DOHH2 (cell line): ENCODE results near the gene ANKRD23.

Experiments used
- EZH2phosphoT487 ChIP-seq: fragments of 200-600 bp; sonication (generic); IDR thresholded peaks from 2 replicates; pipeline ENCODE4 v1.6.1; 2017; ENCODE audit warnings: borderline replicate concordance, mild to moderate bottlenecking, antibody characterized with exemption, low read length, moderate library complexity, mixed read lengths
- TF ChIP-seq, protein P1 (sequence below): fragments of 200-600 bp; sonication (generic); IDR thresholded peaks from one replicate; pipeline ENCODE4 v1.5.1; 2014; ENCODE audit warnings: antibody characterized with exemption, mild to moderate bottlenecking, low read depth, low read length; ENCODE audit not compliant: poor library complexity, severe bottlenecking

- TF ChIP-seq EZH2phosphoT487: no peak
- TF ChIP-seq, protein P1, sequence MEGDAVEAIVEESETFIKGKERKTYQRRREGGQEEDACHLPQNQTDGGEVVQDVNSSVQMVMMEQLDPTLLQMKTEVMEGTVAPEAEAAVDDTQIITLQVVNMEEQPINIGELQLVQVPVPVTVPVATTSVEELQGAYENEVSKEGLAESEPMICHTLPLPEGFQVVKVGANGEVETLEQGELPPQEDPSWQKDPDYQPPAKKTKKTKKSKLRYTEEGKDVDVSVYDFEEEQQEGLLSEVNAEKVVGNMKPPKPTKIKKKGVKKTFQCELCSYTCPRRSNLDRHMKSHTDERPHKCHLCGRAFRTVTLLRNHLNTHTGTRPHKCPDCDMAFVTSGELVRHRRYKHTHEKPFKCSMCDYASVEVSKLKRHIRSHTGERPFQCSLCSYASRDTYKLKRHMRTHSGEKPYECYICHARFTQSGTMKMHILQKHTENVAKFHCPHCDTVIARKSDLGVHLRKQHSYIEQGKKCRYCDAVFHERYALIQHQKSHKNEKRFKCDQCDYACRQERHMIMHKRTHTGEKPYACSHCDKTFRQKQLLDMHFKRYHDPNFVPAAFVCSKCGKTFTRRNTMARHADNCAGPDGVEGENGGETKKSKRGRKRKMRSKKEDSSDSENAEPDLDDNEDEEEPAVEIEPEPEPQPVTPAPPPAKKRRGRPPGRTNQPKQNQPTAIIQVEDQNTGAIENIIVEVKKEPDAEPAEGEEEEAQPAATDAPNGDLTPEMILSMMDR: no peak
Observed at GRCh38 chr2:96837575-96837974, 6.2 kb downstream of the ANKRD23 start.
